Activated CD8-positive, alpha-beta T cell treated with anti-CD3 and anti-CD28 coated beads, Interleukin-2, amount 10 ng/mL, durations not matched to agents 7 days and 5 days (primary cell): ENCODE results near the gene ARHGEF16. TPM values are rescaled to one million over a fixed set of nuclear protein-coding genes. Genes with fewer than 3 reads are reported as not detected.

Experiments
- ATAC-seq: fragments of 150-1000 bp; cut with Tn5 transposase; one replicate; pipeline ENCODE4 v1.10.0; 2021; ENCODE audit warnings: moderate library complexity
- CTCF ChIA-PET: fragments of 350-600 bp; sonication (Branson Sonifier 250); formaldehyde crosslinking; loops from one replicate; lab custom pipeline; 2021; ENCODE audit warnings: antibody characterized with exemption; lab: Charles Lee
- POLR2A ChIA-PET: fragments of 350-600 bp; sonication (Branson Sonifier 250); formaldehyde crosslinking; loops from one replicate; lab custom pipeline; 2021; ENCODE audit warnings: antibody characterized with exemption; lab: Charles Lee
- DNase-seq: peaks from one replicate; pipeline ENCODE4 v3.0.0-alpha.2; 2020
- H3K27ac Mint-ChIP-seq: one replicate; pipeline ENCODE4 v1.8.0; 2021; ENCODE audit warnings: mild to moderate bottlenecking, mixed read lengths
- H3K27me3 Mint-ChIP-seq: one replicate; pipeline ENCODE4 v1.8.0; 2021; ENCODE audit warnings: low read depth, mixed read lengths
- H3K36me3 Mint-ChIP-seq: one replicate; pipeline ENCODE4 v1.8.0; 2021; ENCODE audit warnings: low read depth, mixed read lengths
- H3K4me1 Mint-ChIP-seq: one replicate; pipeline ENCODE4 v1.8.0; 2021; ENCODE audit warnings: low read depth, mixed read lengths
- H3K4me3 Mint-ChIP-seq: one replicate; pipeline ENCODE4 v1.8.0; 2021; ENCODE audit warnings: mild to moderate bottlenecking, mixed read lengths
- H3K9me3 Mint-ChIP-seq: one replicate; pipeline ENCODE4 v1.8.0; 2022; ENCODE audit warnings: mixed read lengths; ENCODE audit not compliant: insufficient read depth
- total RNA-seq, 2 experiments: library from RNA; stranded (reverse); gene quantifications; one replicate each; pipeline ENCODE4 v1.2.3, GENCODE V29; 2021

Gene ARHGEF16
- total RNA-seq, 2 experiments from 2014 or later, result not detected

GRCh38 chr1:3455670-3456448 is 1.4 kb downstream of the ARHGEF16 start:
- peaks cover 2% of the 10 kb centered on the region for H3K4me1 Mint-ChIP-seq
- CTCF ChIA-PET, result no interaction called here
- DNase-seq (no peak), ATAC-seq (no peak)
- POLR2A ChIA-PET, result no interaction called here
- no peak overlapping the region for H3K27ac Mint-ChIP-seq
- H3K36me3 Mint-ChIP-seq, result no peaks in the 10 kb centered on the region
- H3K4me3 Mint-ChIP-seq, result no peak overlapping the region
- peaks cover 2% of the 10 kb centered on the region for H3K27me3 Mint-ChIP-seq
- no peaks in the 10 kb centered on the region for H3K9me3 Mint-ChIP-seq

- no peak for ATAC-seq
- CTCF ChIA-PET, result no interaction called here
- peaks cover 2% of the 10 kb centered on the region for H3K4me1 Mint-ChIP-seq
These were observed 2.0 kb downstream of the ARHGEF16 start for GRCh38 chr1:3456449-3456963.

GRCh38 chr1:3456964-3457909 is 2.8 kb downstream of the ARHGEF16 start:
- Mint-ChIP-seq H3K27me3 (peaks cover 2% of the 10 kb centered on the region), H3K27ac (no peak overlapping the region), H3K4me1 (peaks cover 2% of the 10 kb centered on the region), H3K4me3 (no peak overlapping the region), H3K36me3 (no peaks in the 10 kb centered on the region), H3K9me3 (no peaks in the 10 kb centered on the region)
- POLR2A ChIA-PET, result no interaction called here
- CTCF ChIA-PET, result no interaction called here
- DNase-seq (no peak), ATAC-seq (no peak)

More at GRCh38 chr1:3456449-3456963, 2.0 kb downstream of the ARHGEF16 start:
- no peak for DNase-seq
- Mint-ChIP-seq H3K36me3 (no peaks in the 10 kb centered on the region), H3K27ac (no peak overlapping the region), H3K27me3 (peaks cover 2% of the 10 kb centered on the region), H3K4me3 (no peak overlapping the region), H3K9me3 (no peaks in the 10 kb centered on the region)
- POLR2A ChIA-PET, result no interaction called here

- no peaks in the 10 kb centered on the region for H3K9me3 Mint-ChIP-seq
- ChIA-PET POLR2A (no interaction called here), CTCF (no interaction called here)
- H3K27me3 Mint-ChIP-seq, result peaks cover 1% of the 10 kb centered on the region
- peaks cover 1% of the 10 kb centered on the region for H3K4me1 Mint-ChIP-seq
- H3K27ac Mint-ChIP-seq, result no peak overlapping the region
- no peaks in the 10 kb centered on the region for H3K36me3 Mint-ChIP-seq
- DNase-seq (no peak), ATAC-seq (no peak)
- no peak overlapping the region for H3K4me3 Mint-ChIP-seq
These were observed 3.7 kb downstream of the ARHGEF16 start for GRCh38 chr1:3457910-3458883.

- DNase-seq (no peak), ATAC-seq (no peak)
- ChIA-PET POLR2A (no interaction called here), CTCF (no interaction called here)
- Mint-ChIP-seq H3K27me3 (no peaks in the 10 kb centered on the region), H3K4me3 (no peak overlapping the region), H3K4me1 (no peaks in the 10 kb centered on the region), H3K27ac (no peak overlapping the region), H3K9me3 (no peaks in the 10 kb centered on the region), H3K36me3 (no peaks in the 10 kb centered on the region)
These were observed 4.8 kb downstream of the ARHGEF16 start for GRCh38 chr1:3459051-3459908.

GRCh38 chr1:3459940-3460671 is 5.6 kb downstream of the ARHGEF16 start:
- no peak for ATAC-seq
- Mint-ChIP-seq H3K27ac (no peak overlapping the region), H3K27me3 (no peaks in the 10 kb centered on the region), H3K4me3 (no peak overlapping the region), H3K4me1 (no peaks in the 10 kb centered on the region), H3K36me3 (no peaks in the 10 kb centered on the region), H3K9me3 (no peaks in the 10 kb centered on the region)
- DNase-seq, result no peak
- CTCF ChIA-PET, result no interaction called here
- POLR2A ChIA-PET, result no interaction called here

GRCh38 chr1:3460672-3461131 is 6.2 kb downstream of the ARHGEF16 start:
- CTCF ChIA-PET, result no interaction called here
- no peak for ATAC-seq
- POLR2A ChIA-PET, result no interaction called here
- H3K27ac Mint-ChIP-seq, result no peak overlapping the region
- H3K4me3 Mint-ChIP-seq, result no peak overlapping the region
- no peaks in the 10 kb centered on the region for H3K27me3 Mint-ChIP-seq
- no peaks in the 10 kb centered on the region for H3K9me3 Mint-ChIP-seq
- no peak for DNase-seq
- H3K4me1 Mint-ChIP-seq, result no peaks in the 10 kb centered on the region
- no peaks in the 10 kb centered on the region for H3K36me3 Mint-ChIP-seq

- Mint-ChIP-seq H3K4me1 (no peaks in the 10 kb centered on the region), H3K27ac (no peak overlapping the region), H3K27me3 (no peaks in the 10 kb centered on the region), H3K36me3 (no peaks in the 10 kb centered on the region), H3K9me3 (no peaks in the 10 kb centered on the region), H3K4me3 (no peak overlapping the region)
- POLR2A ChIA-PET, result no interaction called here
- no peak for ATAC-seq
- CTCF ChIA-PET, result no interaction called here
- no peak for DNase-seq
These were observed 6.9 kb downstream of the ARHGEF16 start for GRCh38 chr1:3461238-3461933.

- ATAC-seq (no peak), DNase-seq (no peak)
- POLR2A ChIA-PET, result no interaction called here
- Mint-ChIP-seq H3K4me3 (no peak overlapping the region), H3K27ac (no peak overlapping the region), H3K36me3 (no peaks in the 10 kb centered on the region), H3K4me1 (no peaks in the 10 kb centered on the region), H3K9me3 (no peaks in the 10 kb centered on the region), H3K27me3 (no peaks in the 10 kb centered on the region)
- CTCF ChIA-PET, result no interaction called here
These were observed 7.4 kb downstream of the ARHGEF16 start for GRCh38 chr1:3461934-3462275.
